Measurements from ENCODE around the gene ATPAF2. TPM values are rescaled to one million over a fixed set of nuclear protein-coding genes. Genes with fewer than 3 reads are reported as not detected.

The ATPAF2 gene
- total and polyA plus RNA-seq, 9 donors, result 5.5 to 34.5 (median 15.5) TPM

GRCh38 chr17:18037486-18037885, 1.5 kb downstream of the ATPAF2 start:
- Histone ChIP-seq H3K36me3 (no peaks in the 10 kb centered on the region), H3K27ac (no peak overlapping the region), H3K4me1 (ENCODE audit: insufficient read depth) (peaks cover 7% of the 10 kb centered on the region), H3K9me3 (no peaks in the 10 kb centered on the region), H3K27me3 (no peaks in the 10 kb centered on the region), H3K4me3 (no peak overlapping the region)
- WGBS, 3 donors, result 81 to 88% (median 88%) methylated on average over 6 of the region's 6 CpGs
- no peak for DNase-seq
- TF ChIP-seq CTCF (IDR thresholded peaks at IDR 0.05) (no peak), POLR2A (IDR thresholded peaks at IDR 0.05) (no peak), EP300 (IDR thresholded peaks at IDR 0.05) (no peak)
- intact Hi-C loops (cut with DNase I), result loop anchor here in 3 of 4 donors (5.0 to 10.0 kb wide), 5 partner anchors 143 to 355 kb away; partner anchors contain the start of gene RAI1 (in 2 of the 3)

GRCh38 chr17:18035704-18036103, 3.3 kb downstream of the ATPAF2 start:
- no peak for DNase-seq
- Histone ChIP-seq H3K4me3 (no peak overlapping the region), H3K36me3 (no peaks in the 10 kb centered on the region), H3K27me3 (no peaks in the 10 kb centered on the region), H3K27ac (no peak overlapping the region), H3K9me3 (no peaks in the 10 kb centered on the region), H3K4me1 (ENCODE audit: insufficient read depth) (peaks cover 6% of the 10 kb centered on the region)
- TF ChIP-seq CTCF (IDR thresholded peaks at IDR 0.05), result no peak
- TF ChIP-seq EP300 (IDR thresholded peaks at IDR 0.05), result no peak
- TF ChIP-seq POLR2A (IDR thresholded peaks at IDR 0.05), result no peak
- 78 to 85% (median 80%) methylated on average over 2 of the region's 2 CpGs for WGBS, 3 donors
- intact Hi-C loops (cut with DNase I), result loop anchor here (2.0 to 10.0 kb wide), 6 partner anchors 141 to 355 kb away; partner anchors contain the start of gene RAI1 (in 3 of the 4)

- DNase-seq, result peak in 3 of 5 donors; percentile 33 to 52 (median 40)
- intact Hi-C loops (cut with DNase I), result loop anchor here (2.0 to 10.0 kb wide), 6 partner anchors 139 to 353 kb away; partner anchors contain the start of gene RAI1 (in 3 of the 4)
Measured at GRCh38 chr17:18033442-18034099, 5.4 kb downstream of the ATPAF2 start.

GRCh38 chr17:18031955-18032354, 7.0 kb downstream of the ATPAF2 start:
- Histone ChIP-seq H3K27ac (no peak overlapping the region), H3K4me1 (ENCODE audit: insufficient read depth) (no peaks in the 10 kb centered on the region), H3K4me3 (no peak overlapping the region), H3K9me3 (no peaks in the 10 kb centered on the region), H3K27me3 (no peaks in the 10 kb centered on the region), H3K36me3 (no peaks in the 10 kb centered on the region)
- TF ChIP-seq CTCF (IDR thresholded peaks at IDR 0.05) (no peak), POLR2A (IDR thresholded peaks at IDR 0.05) (no peak), EP300 (IDR thresholded peaks at IDR 0.05) (no peak)
- WGBS, 3 donors, result 73 to 86% (median 82%) methylated on average over 2 of the region's 2 CpGs
- DNase-seq, result no peak
- intact Hi-C loops (cut with DNase I), result loop anchor here in 3 of 4 donors (5.0 to 10.0 kb wide), 5 partner anchors 137 to 350 kb away; partner anchors contain the start of gene RAI1 (in 2 of the 3)

More at GRCh38 chr17:18033442-18034099, 5.4 kb downstream of the ATPAF2 start:
- TF ChIP-seq POLR2A (IDR thresholded peaks at IDR 0.05), result no peak
- TF ChIP-seq CTCF (IDR thresholded peaks at IDR 0.05), result peak in 2 of 3 donors; percentile 60 to 65
- 24 to 29% (median 29%) methylated on average over 5 of the region's 5 CpGs for WGBS, 3 donors
- Histone ChIP-seq H3K9me3 (no peaks in the 10 kb centered on the region), H3K27ac (no peak overlapping the region), H3K27me3 (no peaks in the 10 kb centered on the region), H3K36me3 (no peaks in the 10 kb centered on the region), H3K4me1 (ENCODE audit: insufficient read depth) (no peaks in the 10 kb centered on the region), H3K4me3 (no peak overlapping the region)
